ENCODE measurements around the gene ZBTB20.

GRCh38 chr3:114716126-114716525 is 431.0 kb downstream of the ZBTB20 start:
- TF ChIP-seq CTCF (IDR thresholded peaks at IDR 0.05; ENCODE audit: borderline replicate concordance, extremely low read depth, low read length, poor library complexity, severe bottlenecking) (no peak), EZH2 (IDR thresholded peaks at IDR 0.05; ENCODE audit: borderline replicate concordance, low read depth, low read length, severe bottlenecking) (no peak)

All from DND-41 (cell line).